Measurements from ENCODE around the gene ASB2.

ASB2 gene, protein sequence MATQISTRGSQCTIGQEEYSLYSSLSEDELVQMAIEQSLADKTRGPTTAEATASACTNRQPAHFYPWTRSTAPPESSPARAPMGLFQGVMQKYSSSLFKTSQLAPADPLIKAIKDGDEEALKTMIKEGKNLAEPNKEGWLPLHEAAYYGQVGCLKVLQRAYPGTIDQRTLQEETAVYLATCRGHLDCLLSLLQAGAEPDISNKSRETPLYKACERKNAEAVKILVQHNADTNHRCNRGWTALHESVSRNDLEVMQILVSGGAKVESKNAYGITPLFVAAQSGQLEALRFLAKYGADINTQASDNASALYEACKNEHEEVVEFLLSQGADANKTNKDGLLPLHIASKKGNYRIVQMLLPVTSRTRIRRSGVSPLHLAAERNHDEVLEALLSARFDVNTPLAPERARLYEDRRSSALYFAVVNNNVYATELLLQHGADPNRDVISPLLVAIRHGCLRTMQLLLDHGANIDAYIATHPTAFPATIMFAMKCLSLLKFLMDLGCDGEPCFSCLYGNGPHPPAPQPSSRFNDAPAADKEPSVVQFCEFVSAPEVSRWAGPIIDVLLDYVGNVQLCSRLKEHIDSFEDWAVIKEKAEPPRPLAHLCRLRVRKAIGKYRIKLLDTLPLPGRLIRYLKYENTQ

DNA sequence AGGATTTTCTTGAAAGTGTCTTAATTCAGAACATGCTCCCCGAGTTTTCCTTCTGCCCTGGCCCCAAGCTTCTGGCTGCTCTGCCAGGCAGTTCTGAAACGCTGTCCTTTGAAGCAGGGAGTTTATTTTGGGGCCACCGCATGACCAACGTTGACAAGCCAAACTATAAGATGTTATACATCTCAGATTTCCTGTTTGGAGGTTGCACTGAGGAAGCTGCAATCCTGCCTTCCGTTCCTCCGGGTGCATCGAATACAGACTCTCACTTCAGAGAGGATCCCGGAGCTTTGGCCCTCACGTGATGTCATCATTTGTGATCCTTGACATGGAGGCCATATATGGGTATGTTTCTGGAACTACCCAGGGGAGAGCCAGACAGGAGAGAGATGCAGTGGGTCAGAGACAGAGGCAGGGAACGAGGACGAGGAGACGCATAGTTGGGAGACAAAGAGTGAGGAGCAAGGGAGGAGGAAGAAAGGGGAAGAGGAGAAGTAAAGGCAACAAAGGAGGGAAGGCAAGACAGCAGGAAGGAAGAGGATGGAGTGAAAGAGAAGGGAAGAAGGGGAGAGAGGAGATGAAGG lies at the start of gene ASB2:
Gene ASB2 (minus strand): TSS at position 94 of the 581 bp plus-strand sequence. CDS start 12,031 bp downstream, outside the sequence.
- DNase-seq (ENCODE audit: low read depth, low spot score): no peak

DNA sequence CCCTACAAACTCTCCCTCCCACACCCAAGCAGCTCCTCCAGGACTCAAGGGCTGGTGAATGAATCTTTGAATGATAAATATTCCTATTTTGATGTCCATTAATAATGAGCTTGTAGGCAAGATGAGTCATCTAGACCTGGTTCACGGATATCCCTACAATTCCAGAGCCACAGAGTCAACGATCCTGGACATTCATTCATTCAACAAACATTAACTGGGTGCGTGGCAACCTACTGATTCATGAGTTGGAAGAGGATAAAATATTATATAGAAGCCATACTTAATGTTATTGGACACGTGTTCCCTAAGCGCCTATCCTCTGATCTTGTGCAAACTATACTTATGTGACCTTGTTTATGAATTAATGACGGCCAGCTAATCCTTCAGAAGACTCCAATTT lies 49.4 kb upstream of the ASB2 start:
- no peak for DNase-seq (ENCODE audit: low read depth, low spot score)

DNA sequence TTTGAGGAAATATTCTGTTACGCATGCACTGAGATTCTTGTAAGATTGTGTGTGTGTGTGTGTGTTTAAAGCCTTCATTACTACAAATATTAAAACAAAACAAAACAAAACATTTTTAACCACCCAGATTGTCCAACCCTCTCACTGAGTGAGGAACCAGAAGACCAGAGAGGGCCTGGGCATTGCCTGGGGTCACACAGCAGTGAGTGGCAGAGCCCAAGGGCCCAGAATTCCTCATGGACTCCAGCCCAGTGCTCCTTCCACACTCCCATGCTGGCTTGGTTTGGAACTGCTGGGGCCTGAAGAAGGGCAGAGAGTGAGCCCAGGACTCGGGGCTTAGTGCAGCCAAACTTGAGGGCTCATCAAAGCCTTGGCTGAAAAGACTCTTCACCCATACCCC lies 48.2 kb upstream of the ASB2 start:
- no peak for DNase-seq (ENCODE audit: low read depth, low spot score)

DNA sequence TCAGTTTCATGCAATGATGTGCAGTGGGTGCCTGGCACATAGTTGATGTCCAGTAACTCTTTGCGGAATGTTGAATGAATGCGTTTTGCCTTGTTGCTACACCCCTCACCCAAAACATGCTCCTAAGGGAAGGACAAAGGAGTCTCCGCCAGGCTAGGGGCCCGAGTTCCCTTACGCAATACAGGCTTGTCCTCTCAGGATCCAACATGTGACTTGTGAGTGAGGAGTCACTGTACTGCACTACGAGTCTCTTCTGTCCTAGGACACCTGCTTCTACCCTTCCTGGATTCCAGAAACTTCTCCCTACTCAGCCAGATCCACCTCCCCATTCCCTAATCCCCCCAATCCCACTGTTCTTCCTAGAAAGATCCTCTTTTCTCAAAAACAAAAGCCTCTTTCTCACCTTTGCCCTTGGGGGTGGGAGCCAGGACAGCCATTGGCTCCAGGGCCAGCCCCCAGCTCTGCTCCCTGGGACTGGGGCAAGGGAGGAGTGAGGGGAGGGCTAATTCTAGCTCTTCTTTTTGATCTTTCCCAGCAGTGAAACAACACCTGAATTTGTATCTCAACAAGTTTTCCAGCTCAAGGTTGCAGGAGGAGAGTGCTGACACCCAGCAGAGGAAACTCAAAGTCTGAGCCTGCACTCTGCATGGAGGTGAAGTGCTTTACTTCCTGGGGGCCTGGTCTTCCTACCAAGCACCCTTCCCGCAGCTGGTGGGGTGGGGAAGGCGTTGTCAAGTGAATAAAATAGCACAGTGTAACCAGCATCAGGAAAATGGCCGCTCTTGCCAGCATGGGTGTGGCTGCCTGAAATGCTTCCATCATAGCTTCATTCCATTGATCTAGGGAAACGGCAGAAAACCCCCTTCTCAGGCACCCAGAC lies 46.4 kb upstream of the ASB2 start:
- no peak for DNase-seq (ENCODE audit: low read depth, low spot score)

DNA sequence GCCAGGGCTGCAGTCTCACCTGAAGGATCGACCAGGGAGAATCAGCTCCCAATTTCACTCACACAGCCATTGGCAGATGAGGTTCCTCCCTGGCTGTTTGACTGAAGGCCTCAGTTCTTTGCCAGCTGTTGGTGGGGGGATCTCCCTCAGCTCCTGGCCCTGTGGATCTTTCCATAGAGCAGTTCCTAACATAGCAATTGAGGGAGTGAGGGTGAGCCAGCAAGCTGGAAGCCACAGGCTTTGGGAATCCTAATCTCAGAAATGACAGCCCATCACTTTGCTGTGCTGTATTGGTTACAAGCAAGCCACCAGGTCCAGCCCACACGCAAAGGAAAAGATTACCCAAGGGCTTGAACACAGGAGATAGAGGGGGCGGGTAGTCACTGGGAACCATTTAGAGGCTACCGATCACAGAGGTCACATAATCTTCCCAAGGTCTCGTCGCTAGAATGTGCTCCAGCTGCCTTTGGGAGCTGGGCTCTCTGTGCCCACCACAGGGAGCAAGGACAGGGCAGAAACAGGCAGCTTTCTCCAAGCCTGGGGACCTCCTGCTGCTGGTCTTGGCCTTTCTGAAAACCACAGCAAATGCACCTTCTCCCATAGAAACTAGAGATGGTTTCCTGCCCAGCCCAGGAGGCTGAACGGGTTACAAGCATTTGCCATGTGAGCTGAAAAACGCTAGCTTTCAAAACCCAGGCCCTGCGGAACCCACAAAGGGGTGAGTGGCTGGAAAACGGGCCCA lies 45.2 kb upstream of the ASB2 start:
- no peak for DNase-seq (ENCODE audit: low read depth, low spot score)

DNA sequence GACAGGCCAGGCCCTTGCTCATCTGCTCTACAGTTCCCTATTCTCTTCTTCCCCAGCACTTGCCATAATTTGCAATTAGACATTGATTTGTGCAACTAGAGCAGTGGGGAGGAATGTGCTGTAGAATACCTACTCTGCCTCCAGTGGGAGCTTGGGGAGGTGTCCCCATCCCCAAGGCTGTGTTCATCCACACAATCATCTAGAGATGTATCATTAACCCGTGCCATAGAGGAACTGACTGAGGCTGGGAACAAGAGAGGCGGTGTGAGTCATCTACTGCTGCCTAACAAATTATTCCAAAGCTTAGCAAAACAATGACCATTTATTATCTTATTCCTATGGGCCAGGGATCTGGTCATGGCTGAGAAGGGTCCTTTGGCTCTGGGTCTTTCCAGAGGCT lies 44.6 kb upstream of the ASB2 start:
- no peak for DNase-seq (ENCODE audit: low read depth, low spot score)

DNA sequence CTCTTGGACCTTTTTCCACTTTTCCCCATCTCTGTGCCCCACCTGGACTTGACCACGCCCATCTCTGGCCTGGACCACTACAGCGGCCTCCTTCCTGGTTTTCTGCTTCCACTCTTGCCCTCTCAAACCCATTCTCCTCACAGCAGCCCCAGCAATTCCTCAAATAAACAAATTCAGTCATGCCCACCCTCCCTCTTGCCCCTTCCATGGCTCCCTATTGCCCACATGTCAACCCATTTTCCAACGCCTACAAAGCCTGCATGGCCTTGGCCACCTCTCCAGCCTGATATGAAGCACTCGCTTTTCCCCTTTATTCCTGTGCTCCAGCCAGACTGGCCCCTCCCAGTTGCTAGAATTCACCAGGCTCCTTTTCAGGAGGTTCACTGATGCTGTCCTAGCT lies 43.9 kb upstream of the ASB2 start:
- no peak for DNase-seq (ENCODE audit: low read depth, low spot score)

DNA sequence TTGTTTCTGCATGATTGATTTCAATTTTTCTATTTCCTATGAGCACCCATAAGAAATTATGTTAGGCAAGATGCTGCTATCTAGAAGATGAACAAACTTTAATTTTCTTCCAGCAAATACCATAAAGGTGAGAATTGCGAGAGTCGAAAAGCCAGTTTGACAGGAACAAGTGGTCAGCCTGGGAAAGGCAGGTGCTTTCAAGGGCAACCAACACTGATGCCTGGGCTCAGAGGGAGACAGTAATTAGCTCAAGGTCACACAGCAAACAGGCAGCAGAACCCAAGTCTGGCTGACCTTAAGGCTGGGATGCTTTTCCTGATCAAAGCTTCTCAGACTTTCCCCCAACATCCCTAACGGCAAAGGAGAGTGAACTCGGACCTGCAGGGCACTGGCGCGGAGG lies 43.0 kb upstream of the ASB2 start:
- DNase-seq (ENCODE audit: low read depth, low spot score): no peak

DNA sequence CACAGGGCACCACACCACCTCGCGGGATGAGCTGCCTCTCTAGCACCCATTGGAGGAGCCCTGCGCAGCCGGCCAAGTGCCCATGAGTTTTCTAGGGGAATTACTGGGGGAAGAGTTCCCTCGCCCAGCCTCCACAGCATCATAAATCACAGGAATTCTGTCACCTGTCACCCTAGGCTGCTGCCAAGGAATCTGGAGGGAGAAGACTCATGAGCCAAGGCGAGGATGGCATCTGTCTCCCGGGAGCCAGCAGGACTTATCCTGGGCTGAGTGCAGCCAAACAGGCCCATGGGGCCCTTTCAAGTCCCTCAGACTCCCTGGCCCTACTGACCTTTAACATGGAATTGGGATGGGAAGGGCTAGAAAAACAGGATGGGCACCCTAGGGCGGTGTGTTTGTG lies 41.9 kb upstream of the ASB2 start:
- no peak for DNase-seq (ENCODE audit: low read depth, low spot score)

DNA sequence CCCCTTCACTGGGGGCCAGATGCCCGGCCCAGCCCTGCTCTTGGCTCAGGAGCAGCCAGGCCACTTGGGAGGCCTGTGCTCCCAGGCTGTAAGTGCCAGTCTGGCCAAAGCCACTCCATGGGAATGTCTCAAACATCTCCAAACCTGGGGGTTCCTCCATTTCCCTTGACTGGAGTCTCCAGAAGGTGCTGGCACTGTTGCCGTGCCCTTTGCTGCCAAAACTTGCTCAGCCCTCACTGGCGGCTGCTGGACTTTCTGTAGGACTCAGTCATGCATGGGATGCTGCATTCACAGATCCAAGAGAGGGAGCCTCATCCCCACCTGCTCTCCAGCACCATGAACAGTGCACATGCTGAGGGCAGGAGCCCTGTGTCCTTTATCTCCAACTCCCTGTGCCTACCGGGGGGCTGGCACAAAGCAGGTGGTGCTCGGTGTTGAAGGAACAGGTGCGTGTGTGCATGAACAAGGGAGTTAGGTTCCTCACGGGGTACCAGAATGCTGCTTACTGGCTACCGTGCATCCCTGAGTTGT lies 40.1 kb upstream of the ASB2 start:
- DNase-seq (ENCODE audit: low read depth, low spot score): no peak

DNA sequence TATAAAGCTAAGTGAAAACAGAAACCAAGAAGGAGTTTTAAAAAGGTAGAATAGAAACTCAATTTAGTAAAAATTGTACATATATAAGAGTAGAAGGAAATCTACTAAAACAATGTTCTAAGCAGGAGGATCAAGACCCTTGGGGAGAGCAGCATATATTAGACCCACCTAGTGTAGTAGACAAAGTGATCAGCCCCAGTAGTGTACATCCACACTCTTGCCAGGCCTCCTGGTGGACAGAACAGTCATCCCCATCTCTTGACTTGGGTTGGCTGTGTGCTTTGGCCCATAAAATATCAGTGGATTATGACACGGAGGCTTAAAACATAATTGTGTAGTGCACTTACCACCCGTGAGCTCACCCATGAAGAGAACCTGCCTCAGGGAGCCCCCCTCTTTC lies 38.9 kb upstream of the ASB2 start:
- DNase-seq (ENCODE audit: low read depth, low spot score): no peak

DNA sequence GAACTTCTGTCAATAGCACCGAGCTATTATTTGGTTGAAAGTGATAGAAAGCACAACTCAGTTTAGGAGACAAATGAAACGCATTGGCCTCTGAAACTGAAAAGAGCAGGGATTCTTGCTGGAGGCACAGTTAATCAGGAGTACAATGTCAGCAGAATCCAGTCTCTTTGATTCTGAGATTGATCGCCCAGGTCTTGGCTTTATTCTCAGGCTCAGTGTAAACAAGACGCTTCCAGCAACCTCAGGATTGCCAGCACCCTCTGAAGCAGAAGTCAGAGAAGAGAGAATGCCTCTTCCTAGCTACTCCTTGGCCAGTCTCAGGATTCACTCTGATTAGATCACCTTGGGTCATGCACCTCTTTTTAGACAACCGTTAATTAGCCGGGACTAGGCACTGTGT lies 38.0 kb upstream of the ASB2 start:
- no peak for DNase-seq (ENCODE audit: low read depth, low spot score)

DNA sequence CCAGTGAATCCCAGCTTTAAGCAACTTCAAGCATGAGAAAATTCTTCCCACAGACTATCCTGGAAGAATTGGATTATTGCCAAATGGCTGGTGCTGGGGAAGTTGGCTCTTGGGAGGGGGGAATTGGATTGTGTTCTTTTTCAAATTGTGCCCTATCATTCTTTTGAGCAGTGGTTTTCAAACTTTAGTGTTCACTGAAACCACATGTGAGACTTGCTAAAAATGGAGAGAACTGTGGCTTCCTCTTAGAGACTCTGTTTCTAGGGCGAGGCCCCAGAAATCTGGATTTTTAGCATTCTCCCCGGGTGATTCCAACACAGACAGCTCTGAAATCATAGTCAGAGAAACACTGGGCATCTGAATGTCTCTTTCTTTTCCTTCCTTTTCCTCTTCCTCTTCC lies 35.4 kb upstream of the ASB2 start:
- peak; percentile 58 for DNase-seq (ENCODE audit: low read depth, low spot score)

DNA sequence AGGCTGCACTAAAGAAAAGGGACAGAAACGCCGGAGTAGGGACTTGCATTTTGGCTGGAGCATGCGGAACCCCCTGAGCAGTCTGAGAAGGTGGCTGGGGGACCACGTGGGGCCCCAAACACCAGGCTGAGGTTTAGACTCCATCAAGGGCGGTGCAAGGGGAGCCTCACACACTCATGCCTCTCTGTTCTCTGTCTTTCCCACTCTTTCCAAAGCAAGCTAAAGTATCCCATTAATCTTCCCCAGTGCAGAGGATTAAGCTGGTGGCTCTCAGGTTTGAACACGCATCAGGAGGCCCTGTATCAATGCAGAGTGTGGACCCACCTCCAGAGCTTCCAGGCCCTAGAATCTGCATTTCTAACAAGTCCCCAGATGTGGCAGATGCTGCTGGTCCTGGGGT lies 34.3 kb upstream of the ASB2 start:
- DNase-seq (ENCODE audit: low read depth, low spot score): no peak

DNA sequence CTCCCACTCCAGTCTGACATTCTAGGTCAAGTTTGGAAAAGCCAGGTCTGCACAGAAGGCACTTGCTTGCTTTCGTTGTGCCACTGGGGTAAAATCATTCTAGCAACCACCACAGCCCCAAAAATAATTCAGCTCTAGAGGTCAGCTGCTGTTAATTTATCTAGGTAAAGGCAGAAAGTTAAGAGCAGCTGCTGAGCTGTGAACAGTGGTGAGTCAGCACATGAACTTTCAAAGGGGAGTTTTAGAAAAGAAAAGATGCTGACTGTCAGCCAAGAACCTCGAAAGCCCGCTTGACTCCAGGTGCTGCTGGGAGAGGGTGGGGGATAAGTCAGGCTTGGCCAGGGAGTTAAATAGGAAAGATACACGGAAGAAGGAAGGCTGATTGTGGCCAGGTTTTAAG lies 33.4 kb upstream of the ASB2 start:
- DNase-seq (ENCODE audit: low read depth, low spot score): peak; percentile 85

DNA sequence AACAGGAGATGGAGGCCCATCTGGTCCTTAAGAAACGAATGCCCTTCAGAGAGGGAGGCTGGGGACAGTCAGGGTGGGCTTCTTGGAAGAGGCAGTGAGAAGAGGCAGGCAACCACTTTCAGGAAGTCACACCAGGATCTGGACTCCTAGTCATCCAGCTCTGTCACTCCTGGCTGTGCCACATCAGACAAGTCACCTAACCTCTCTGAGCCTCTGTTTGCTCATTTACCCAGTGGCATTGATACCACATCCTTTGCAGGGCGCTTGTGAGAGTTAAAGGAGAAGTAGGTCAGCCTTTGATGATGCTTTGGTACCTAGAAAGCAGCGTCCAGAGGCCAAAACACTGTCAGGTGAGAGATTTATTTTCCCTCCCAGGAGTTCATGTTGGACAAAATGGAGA lies 31.9 kb upstream of the ASB2 start:
- no peak for DNase-seq (ENCODE audit: low read depth, low spot score)

DNA sequence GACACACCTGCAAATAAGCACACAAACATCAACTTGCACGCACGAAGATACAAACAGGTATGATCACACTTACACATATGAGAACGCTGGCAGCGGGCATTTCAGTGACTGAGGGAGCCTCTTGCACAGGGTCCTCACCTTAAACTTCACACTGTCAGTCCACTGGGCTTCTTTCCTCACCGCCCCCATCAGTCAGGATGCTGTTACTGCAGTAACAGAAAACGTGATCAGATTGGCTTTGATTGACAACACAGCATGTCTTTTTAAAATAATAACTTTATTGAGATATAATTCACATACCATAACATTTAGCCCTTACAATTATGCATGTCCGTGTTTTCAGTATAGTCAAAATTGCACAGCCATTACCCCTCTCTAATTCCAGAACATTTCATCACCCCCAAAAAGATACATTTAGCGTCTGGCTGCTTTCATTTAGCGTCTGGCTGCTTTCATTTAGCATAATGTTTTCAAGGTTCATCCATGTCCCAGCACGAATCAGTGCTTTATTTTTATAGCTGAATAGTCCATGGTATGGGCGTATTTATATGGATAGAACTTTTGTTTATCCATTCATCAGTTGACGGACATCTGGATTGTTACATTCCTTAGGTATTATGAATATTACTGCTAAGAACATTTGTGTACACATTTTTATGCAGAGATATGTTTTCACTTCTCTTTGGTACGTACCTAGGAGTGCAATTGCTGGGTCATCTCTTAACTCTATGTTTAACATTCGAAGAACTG lies 29.1 kb upstream of the ASB2 start:
- no peak for DNase-seq (ENCODE audit: low read depth, low spot score)

DNA sequence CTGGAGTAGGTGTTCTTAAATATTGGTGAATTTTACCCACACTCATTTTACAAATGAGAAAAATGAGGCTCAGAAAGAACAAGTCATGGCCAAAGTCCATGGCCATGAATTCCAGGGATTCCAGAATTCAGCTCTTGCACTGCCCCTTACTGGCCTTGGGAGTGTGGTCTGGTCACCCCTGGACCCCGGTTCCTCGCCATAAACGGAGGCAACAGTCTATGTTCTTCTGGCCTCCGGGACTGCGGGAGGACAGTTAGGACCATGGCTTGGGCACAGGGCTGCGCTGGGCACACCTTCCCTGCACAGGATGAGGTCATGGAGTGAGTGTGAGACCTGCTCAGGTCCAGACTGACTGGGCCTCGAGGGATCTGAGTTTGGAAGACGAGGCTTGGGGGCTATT lies 27.6 kb upstream of the ASB2 start:
- DNase-seq (ENCODE audit: low read depth, low spot score): no peak

DNA sequence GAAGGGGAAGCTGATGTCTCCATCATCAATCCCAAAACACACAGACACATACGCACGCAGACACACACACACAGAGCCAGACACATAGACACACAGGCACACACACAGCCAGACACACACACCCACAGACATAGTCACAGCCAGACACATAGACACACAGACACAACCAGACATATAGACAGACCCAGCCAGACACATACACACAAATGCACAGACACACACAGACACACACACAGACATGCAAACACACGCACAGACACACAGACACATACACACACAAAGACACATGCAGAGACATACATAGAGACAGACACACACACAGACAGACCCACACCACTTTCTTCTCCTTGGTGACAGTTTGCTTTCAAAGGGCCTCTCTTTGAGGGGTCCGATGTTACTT lies 27.0 kb upstream of the ASB2 start:
- DNase-seq (ENCODE audit: low read depth, low spot score): no peak

Measured in astrocyte of the hippocampus (primary cell).